Gastrocnemius medialis (tissue), 4 donors: ENCODE data around the gene EPHX1.

Experiments used
- CTCF ChIP-seq, 5 experiments: fragments of 450-650 bp in 3 of 5; fragments of 200-600 bp in 2 of 5; sonication (generic) in 2 of 5; IDR thresholded peaks in 4 of 5; conservative IDR thresholded peaks in 1 of 5; 1 replicate in 4 of 5; 2 replicates in 1 of 5; pipeline ENCODE4 v1.5.1; 2016 to 2019; ENCODE audit warnings: antibody characterized with exemption in 5 of 5, mild to moderate bottlenecking in 3 of 5, moderate library complexity in 3 of 5
- POLR2A ChIP-seq, 2 donors: fragments of 450-650 bp; IDR thresholded peaks; one replicate each; pipeline ENCODE4 v1.6.1; 2017; ENCODE audit warnings: antibody characterized with exemption in 2 of 2, mild to moderate bottlenecking in 2 of 2, moderate library complexity in 2 of 2

- TF ChIP-seq POLR2A (IDR thresholded peaks at IDR 0.05): no peak
- no peak for TF ChIP-seq CTCF (IDR thresholded peaks at IDR 0.05 in 4 of 5, conservative IDR thresholded peaks at IDR 0.05 in 1 of 5)
Observed at GRCh38 chr1:225888898-225889601, 79.1 kb downstream of the EPHX1 start, which contains the start of gene LEFTY1.
